HG02623 (cell line): ENCODE data around the gene TRAF3IP1.
"Not testable (repeated sequence)": the region's sequence is repeated elsewhere in the genome, so short reads cannot be mapped to it uniquely, and the experiment has no call there.

Experiments used
- ATAC-seq: cut with Tn5 transposase; IDR thresholded peaks from one replicate; pipeline ENCODE4 v1.9.1; 2021; ENCODE audit warnings: moderate library complexity; ENCODE audit not compliant: unreplicated experiment

TRAF3IP1 gene

GRCh38 chr2:238306672-238306998 lies 13.7 kb upstream of the TRAF3IP1 start:
- ATAC-seq: no peak

- no peak for ATAC-seq
Measured at GRCh38 chr2:238308177-238308576, 12.1 kb upstream of the TRAF3IP1 start.

- ATAC-seq: not testable (repeated sequence)
Measured at GRCh38 chr2:238310721-238311120, 9.6 kb upstream of the TRAF3IP1 start.

GRCh38 chr2:238313289-238313990 lies 6.9 kb upstream of the TRAF3IP1 start:
- no peak for ATAC-seq

GRCh38 chr2:238313991-238314350 lies 6.3 kb upstream of the TRAF3IP1 start:
- no peak for ATAC-seq

- no peak for ATAC-seq
Measured at GRCh38 chr2:238314576-238314975, 5.7 kb upstream of the TRAF3IP1 start.

GRCh38 chr2:238315031-238315595 lies 5.2 kb upstream of the TRAF3IP1 start:
- no peak for ATAC-seq

GRCh38 chr2:238320648-238321281 lies 447 bp downstream of the TRAF3IP1 start:
- peak; percentile 21 for ATAC-seq

- ATAC-seq: no peak
Measured at GRCh38 chr2:238321467-238321866, 1.1 kb downstream of the TRAF3IP1 start.

- ATAC-seq: no peak
Measured at GRCh38 chr2:238322001-238322411, 1.7 kb downstream of the TRAF3IP1 start.

GRCh38 chr2:238324248-238324647 lies 3.9 kb downstream of the TRAF3IP1 start:
- not testable (repeated sequence) for ATAC-seq

GRCh38 chr2:238325694-238326093 lies 5.4 kb downstream of the TRAF3IP1 start:
- ATAC-seq: no peak

GRCh38 chr2:238326801-238327365 lies 6.6 kb downstream of the TRAF3IP1 start:
- no peak for ATAC-seq

- no peak for ATAC-seq
Measured at GRCh38 chr2:238327751-238328150, 7.4 kb downstream of the TRAF3IP1 start.

- ATAC-seq: no peak
Measured at GRCh38 chr2:238330391-238330790, 10.1 kb downstream of the TRAF3IP1 start.

- no peak for ATAC-seq
Measured at GRCh38 chr2:238331916-238332315, 11.6 kb downstream of the TRAF3IP1 start.

- ATAC-seq: no peak
Measured at GRCh38 chr2:238334885-238335284, 14.6 kb downstream of the TRAF3IP1 start.

GRCh38 chr2:238335591-238335990 lies 15.3 kb downstream of the TRAF3IP1 start:
- ATAC-seq: not testable (repeated sequence)

GRCh38 chr2:238336151-238336550 lies 15.8 kb downstream of the TRAF3IP1 start:
- ATAC-seq: no peak

GRCh38 chr2:238336793-238337444 lies 16.6 kb downstream of the TRAF3IP1 start:
- no peak for ATAC-seq

- ATAC-seq: no peak
Measured at GRCh38 chr2:238337846-238338245, 17.5 kb downstream of the TRAF3IP1 start.
